Keratinocyte (primary cell): ENCODE data around the gene WDR7. TPM values are rescaled to one million over a fixed set of nuclear protein-coding genes. Genes with fewer than 3 reads are reported as not detected.

Experiments used
- DNase-seq: peaks from one replicate; pipeline ENCODE4 v3.0.0-alpha.2; 2011; ENCODE audit warnings: low read depth, missing footprints, low spot score
- FAIRE-seq: peaks from 2 replicates; lab custom pipeline; 2011; peaks lifted over from hg19 to GRCh38; lab: Jason Lieb, UNC
- H2AFZ ChIP-seq: 2 replicates; pipeline ENCODE4 v1.6.0; 2012; ENCODE audit warnings: low read length, control low read depth, inconsistent platforms; ENCODE audit not compliant: control insufficient read depth
- H3K27ac ChIP-seq: 2 replicates; pipeline ENCODE4 v1.5.1; 2011; ENCODE audit warnings: low read length; ENCODE audit not compliant: control insufficient read depth, insufficient read depth
- H3K27me3 ChIP-seq: 3 replicates; pipeline ENCODE4 v1.6.0; 2011; ENCODE audit warnings: low read length; ENCODE audit not compliant: control insufficient read depth, insufficient read depth; ENCODE audit errors: extremely low read depth
- H3K36me3 ChIP-seq, 2 experiments: 2 replicates in 1 of 2; 3 replicates in 1 of 2; pipeline ENCODE4 v1.5.1; 2011; ENCODE audit warnings: low read length in 2 of 2, mild to moderate bottlenecking in 1 of 2; ENCODE audit not compliant: control insufficient read depth in 2 of 2, insufficient read depth in 2 of 2; ENCODE audit errors: extremely low read depth in 1 of 2
- H3K4me1 ChIP-seq: 3 replicates; pipeline ENCODE4 v1.5.1; 2011; ENCODE audit warnings: low read length; ENCODE audit not compliant: control insufficient read depth, insufficient read depth; ENCODE audit errors: extremely low read depth
- H3K4me2 ChIP-seq: 3 replicates; pipeline ENCODE4 v1.6.0; 2011; ENCODE audit warnings: low read depth, low read length; ENCODE audit not compliant: control insufficient read depth, insufficient read depth; ENCODE audit errors: extremely low read depth
- H3K4me3 ChIP-seq, 3 experiments: fragments of 200-600 bp in 1 of 3; sonication (generic) in 1 of 3; 2 replicates in 2 of 3; 3 replicates in 1 of 3; pipeline ENCODE4 v1.5.1; 2011 to 2016; ENCODE audit warnings: low read length in 3 of 3, mild to moderate bottlenecking in 3 of 3, control low read depth in 2 of 3, inconsistent platforms in 1 of 3, low read depth in 1 of 3, mixed read lengths in 1 of 3, mixed run types in 1 of 3, moderate library complexity in 1 of 3; ENCODE audit not compliant: control insufficient read depth in 2 of 3, insufficient read depth in 2 of 3; ENCODE audit errors: extremely low read depth in 1 of 3
- H3K79me2 ChIP-seq: 2 replicates; pipeline ENCODE4 v1.6.0; 2012; ENCODE audit warnings: low read length; ENCODE audit not compliant: control insufficient read depth, insufficient read depth
- H3K9ac ChIP-seq: 3 replicates; pipeline ENCODE4 v1.6.0; 2011; ENCODE audit warnings: low read length; ENCODE audit not compliant: control insufficient read depth, insufficient read depth; ENCODE audit errors: extremely low read depth
- H3K9me1 ChIP-seq: 3 replicates; pipeline ENCODE4 v1.6.0; 2011; ENCODE audit warnings: low read length; ENCODE audit not compliant: control insufficient read depth, insufficient read depth; ENCODE audit errors: extremely low read depth
- H3K9me3 ChIP-seq: 2 replicates; pipeline ENCODE4 v1.5.1; 2012; ENCODE audit warnings: low read depth, low read length; ENCODE audit not compliant: control insufficient read depth
- H4K20me1 ChIP-seq: 3 replicates; pipeline ENCODE4 v1.6.0; 2011; ENCODE audit warnings: low read length; ENCODE audit not compliant: control insufficient read depth, insufficient read depth; ENCODE audit errors: extremely low read depth
- CTCF ChIP-seq, 3 experiments: IDR thresholded peaks in 1 of 3; conservative IDR thresholded peaks in 1 of 3; optimal IDR thresholded peaks in 1 of 3; 2 replicates in 2 of 3; 3 replicates in 1 of 3; pipeline versions ENCODE3 to v1.5.1; 2011; ENCODE audit warnings: low read length in 3 of 3, mild to moderate bottlenecking in 3 of 3, moderate library complexity in 2 of 3, control low read depth in 1 of 3, inconsistent platforms in 1 of 3; ENCODE audit not compliant: insufficient read depth in 2 of 3; ENCODE audit errors: extremely low read depth in 1 of 3
- EZH2 ChIP-seq: IDR thresholded peaks from one replicate; pipeline ENCODE4 v1.6.1; 2012; ENCODE audit warnings: inconsistent platforms, mild to moderate bottlenecking, low read length, moderate library complexity
- dilution Hi-C: fragments of 300-500 bp; cut with MboI; formaldehyde crosslinking; loops from one replicate; pipeline ENCODE4 v1.7.0; 2020; ENCODE audit warnings: low sequenced_read_pairs; ENCODE audit not compliant: extremely low pct_ligation_motif_present
- polyA plus RNA-seq, 5 experiments: library from polyadenylated mRNA; depleted of rRNA in 3 of 5; stranded (reverse) in 3 of 5; stranded (forward) in 1 of 5; unstranded in 1 of 5; fragments of >200 nt; gene quantifications; 1 replicate in 1 of 5; 2 replicates in 3 of 5; 3 replicates in 1 of 5; pipeline versions ENCODE4 v1.2.1 to v1.2.3, GENCODE V29; 2011 to 2012; ENCODE audit warnings: missing spikeins in 2 of 5, low read depth in 1 of 5, low replicate concordance in 1 of 5

WDR7 gene
- polyA plus RNA-seq, 1 donor (not counting 4 experiments of a cell fraction or from before 2014, with no cell fraction given), result 6.9 TPM

GRCh38 chr18:56676639-56677038 lies 25.5 kb downstream of the WDR7 start:
- H3K9me3 ChIP-seq, result no peaks in the 10 kb centered on the region
- H3K79me2 ChIP-seq, result no peaks in the 10 kb centered on the region
- H3K36me3 ChIP-seq, result no peaks in the 10 kb centered on the region
- dilution Hi-C loops, result no loop called here
- H3K4me3 ChIP-seq, result no peak overlapping the region
- FAIRE-seq, result no peak
- H3K9me1 ChIP-seq, result no peaks in the 10 kb centered on the region
- H3K4me2 ChIP-seq, result no peak overlapping the region
- H4K20me1 ChIP-seq, result no peaks in the 10 kb centered on the region
- no peak for TF ChIP-seq CTCF (optimal IDR thresholded peaks at IDR 0.05 in 1 of 3, IDR thresholded peaks at IDR 0.05 in 1 of 3, conservative IDR thresholded peaks at IDR 0.05 in 1 of 3; ENCODE audit: extremely low read depth in 1 of 3, insufficient read depth in 2 of 3, low read length in 3 of 3)
- TF ChIP-seq EZH2, result no peak
- H3K27me3 ChIP-seq, result no peaks in the 10 kb centered on the region
- H3K27ac ChIP-seq, result no peak overlapping the region
- DNase-seq, result no peak
- H2AFZ ChIP-seq, result no peak overlapping the region
- no peaks in the 10 kb centered on the region for H3K4me1 ChIP-seq
- no peak overlapping the region for H3K9ac ChIP-seq

- Histone ChIP-seq H4K20me1 (no peaks in the 10 kb centered on the region), H3K4me3 (no peak overlapping the region), H3K4me1 (no peaks in the 10 kb centered on the region), H3K9me3 (no peaks in the 10 kb centered on the region), H3K27ac (no peak overlapping the region), H3K9me1 (no peaks in the 10 kb centered on the region), H3K27me3 (no peaks in the 10 kb centered on the region), H3K9ac (no peak overlapping the region), H3K36me3 (no peaks in the 10 kb centered on the region), H2AFZ (no peak overlapping the region), H3K79me2 (no peaks in the 10 kb centered on the region), H3K4me2 (no peak overlapping the region)
- FAIRE-seq (no peak), DNase-seq (no peak)
- dilution Hi-C loops, result no loop called here
- TF ChIP-seq EZH2 (no peak), CTCF (optimal IDR thresholded peaks at IDR 0.05 in 1 of 3, IDR thresholded peaks at IDR 0.05 in 1 of 3, conservative IDR thresholded peaks at IDR 0.05 in 1 of 3; ENCODE audit: extremely low read depth in 1 of 3, insufficient read depth in 2 of 3, low read length in 3 of 3) (no peak)
These were observed 27.8 kb downstream of the WDR7 start for GRCh38 chr18:56678836-56679565.
